HG02852 (cell line): ENCODE measurements around the gene TGFBR3.
"Not testable (repeated sequence)": the region's sequence is repeated elsewhere in the genome, so short reads cannot be mapped to it uniquely, and the experiment has no call there.

Experiments
- ATAC-seq: cut with Tn5 transposase; IDR thresholded peaks from one replicate; pipeline ENCODE4 v1.9.1; 2021; ENCODE audit warnings: mild to moderate bottlenecking, moderate library complexity; ENCODE audit not compliant: unreplicated experiment

TGFBR3 gene

DNA sequence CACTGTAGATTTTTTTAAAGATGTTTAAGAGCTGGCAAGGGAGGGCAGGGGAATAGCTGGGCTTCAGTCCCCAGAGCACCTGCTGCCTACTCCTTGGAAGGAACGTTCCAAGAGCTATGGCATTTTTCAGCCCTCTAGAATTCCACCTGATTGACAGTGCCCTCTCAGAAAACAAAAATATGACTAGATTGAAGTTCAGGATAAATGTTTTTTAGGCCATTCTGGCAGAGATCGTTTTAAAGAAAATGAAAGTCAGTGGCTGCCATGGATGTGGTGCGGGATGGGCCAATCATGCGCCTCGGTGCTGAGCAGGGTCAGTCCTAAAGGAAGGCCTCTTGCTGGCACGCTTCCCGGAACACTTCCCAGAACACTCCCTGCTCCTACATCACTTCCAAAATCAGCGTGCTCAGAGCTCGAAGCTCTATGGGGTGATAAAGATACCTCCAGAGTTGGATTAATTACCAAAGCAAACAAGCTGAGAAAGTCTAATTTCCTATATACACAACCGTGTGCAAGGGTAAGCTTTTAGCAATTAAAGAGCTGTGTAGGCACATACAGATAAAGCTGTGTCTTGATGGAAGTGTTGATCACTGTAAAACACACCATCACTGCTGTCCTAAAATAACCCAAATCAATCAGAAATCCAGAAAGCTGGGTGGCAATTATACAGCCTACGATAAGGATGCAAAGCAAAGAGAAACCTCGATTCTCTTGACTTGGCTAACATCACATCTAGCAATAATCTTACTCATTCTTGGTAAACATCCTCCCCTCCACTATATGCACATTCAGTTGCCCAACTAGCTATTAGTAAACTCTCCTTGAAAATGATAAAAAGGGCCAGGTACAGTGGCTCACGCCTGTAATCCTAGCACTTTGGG, 34.6 kb downstream of the TGFBR3 start:
- no peak for ATAC-seq

GRCh38 chr1:91850708-91851107, 35.2 kb downstream of the TGFBR3 start:
- no peak for ATAC-seq

GRCh38 chr1:91847851-91848250, 38.1 kb downstream of the TGFBR3 start:
- ATAC-seq, result no peak

- no peak for ATAC-seq
Measured at GRCh38 chr1:91846639-91847013, 39.3 kb downstream of the TGFBR3 start.

DNA sequence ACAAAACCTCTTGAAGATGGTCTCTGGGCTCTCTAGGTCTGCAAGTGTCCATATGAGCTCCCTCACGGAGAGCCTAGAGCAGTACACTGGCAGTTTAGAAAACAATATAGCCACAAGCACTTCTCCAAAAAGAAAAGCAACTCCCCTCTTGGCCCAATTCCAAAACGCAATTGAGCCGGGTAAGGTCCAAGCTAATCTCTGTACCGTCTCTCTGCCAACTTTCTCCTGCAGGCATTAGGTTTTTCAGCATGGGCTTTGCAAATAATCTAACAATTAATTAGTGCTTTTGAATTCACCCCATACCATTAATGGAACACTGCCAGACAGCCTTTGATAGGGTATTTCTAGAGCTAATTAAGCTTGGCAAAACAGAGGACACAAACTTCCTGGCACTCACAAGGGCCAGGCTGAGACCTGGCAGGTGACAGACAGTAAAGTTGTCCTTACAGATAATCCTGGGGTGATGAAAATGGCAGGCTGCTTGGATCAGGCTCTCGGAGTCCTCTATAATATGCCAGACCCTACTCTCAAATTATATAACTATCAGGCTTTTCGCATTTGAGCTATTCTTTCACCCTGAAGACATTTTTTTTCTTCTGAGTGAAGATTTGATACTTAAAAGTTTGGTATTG, 39.8 kb downstream of the TGFBR3 start:
- no peak for ATAC-seq

DNA sequence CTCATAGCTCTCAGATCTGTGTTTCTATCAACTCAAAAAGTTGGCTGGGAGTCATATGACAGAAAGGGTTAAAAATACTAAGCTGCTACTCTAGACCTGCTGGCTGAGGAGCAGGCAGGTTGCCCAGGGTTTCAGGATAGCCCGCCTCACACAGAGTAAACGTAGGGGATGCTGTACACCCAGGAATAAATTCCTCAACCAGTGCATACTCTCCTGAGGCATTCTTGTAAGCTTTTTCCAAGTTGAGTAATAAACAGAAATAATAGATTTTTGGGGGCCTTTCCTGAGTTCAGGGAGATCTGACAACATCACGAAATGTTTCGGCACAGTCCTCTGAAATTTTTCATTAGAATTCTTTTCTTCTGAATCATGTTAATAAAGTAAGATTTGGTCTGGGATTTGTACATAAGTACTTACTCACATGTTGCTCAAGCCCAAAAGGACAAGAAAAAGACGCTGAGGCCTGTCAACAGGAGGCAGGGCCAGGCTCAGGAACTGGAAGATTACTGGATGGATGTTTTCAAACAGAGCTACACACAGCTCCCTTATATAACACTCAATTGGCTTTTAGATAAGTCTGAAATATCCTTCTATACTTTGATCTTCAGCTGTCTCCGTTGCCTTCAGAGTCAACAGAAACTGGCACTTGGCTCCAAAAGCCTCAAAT, 41.0 kb downstream of the TGFBR3 start:
- ATAC-seq, result no peak

DNA sequence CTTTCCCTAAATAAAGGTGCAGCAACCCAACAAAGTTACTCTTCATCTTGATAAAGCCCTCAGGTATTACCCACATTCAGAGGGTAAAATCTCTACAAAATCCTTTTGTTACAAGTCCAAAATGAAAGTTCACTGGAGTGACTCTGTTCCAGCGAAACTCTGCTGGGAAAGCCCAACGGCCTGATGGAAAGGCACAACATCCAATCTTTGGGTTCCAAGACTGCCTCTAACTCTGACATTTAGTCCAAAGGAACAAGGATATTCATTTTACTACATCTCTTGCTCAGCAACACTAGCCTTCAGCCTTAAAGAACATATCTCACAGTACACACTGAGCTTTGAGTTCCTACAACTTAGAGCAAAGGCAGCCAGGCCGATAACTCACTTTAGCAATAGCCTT, 42.1 kb downstream of the TGFBR3 start:
- ATAC-seq, result no peak

- no peak for ATAC-seq
Measured at GRCh38 chr1:91842563-91842962, 43.4 kb downstream of the TGFBR3 start.

GRCh38 chr1:91842056-91842455, 43.9 kb downstream of the TGFBR3 start:
- ATAC-seq, result no peak

GRCh38 chr1:91840276-91840675, 45.7 kb downstream of the TGFBR3 start:
- not testable (repeated sequence) for ATAC-seq

DNA sequence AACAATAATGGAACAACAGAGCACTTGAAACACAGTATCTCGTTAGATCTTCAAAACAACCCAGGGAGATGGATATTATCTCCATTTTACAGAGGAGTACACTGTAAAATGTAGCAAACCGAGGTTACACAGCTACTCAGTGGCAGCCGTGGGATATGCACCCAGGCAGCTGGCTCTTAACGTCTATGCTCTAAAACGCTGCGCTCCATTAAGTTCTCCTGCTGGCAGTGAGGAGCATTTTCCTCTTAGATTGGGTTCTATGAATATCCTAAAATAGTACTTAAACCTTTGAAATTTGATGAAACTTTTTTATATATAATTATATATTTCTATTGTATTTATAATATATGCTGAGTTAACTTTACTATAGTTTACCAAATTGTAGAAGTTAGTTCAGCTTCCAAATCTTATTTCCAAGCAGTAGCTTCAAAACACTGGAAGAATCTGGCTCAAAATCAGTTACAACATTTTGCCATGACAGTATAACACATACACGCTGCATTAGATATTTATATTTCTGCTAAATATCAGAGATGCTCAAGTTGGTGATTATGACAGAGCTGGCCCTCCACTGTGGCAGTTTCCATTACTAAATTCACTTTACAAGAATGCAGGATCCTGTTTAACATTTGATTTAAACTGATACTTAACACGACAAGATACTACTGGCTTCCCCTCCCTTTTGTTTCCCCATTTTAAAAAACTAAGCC, 49.5 kb downstream of the TGFBR3 start:
- no peak for ATAC-seq

GRCh38 chr1:91835087-91835521, 50.8 kb downstream of the TGFBR3 start:
- no peak for ATAC-seq

GRCh38 chr1:91834549-91834948, 51.4 kb downstream of the TGFBR3 start:
- ATAC-seq, result not testable (repeated sequence)

GRCh38 chr1:91833946-91834345, 52.0 kb downstream of the TGFBR3 start:
- no peak for ATAC-seq

DNA sequence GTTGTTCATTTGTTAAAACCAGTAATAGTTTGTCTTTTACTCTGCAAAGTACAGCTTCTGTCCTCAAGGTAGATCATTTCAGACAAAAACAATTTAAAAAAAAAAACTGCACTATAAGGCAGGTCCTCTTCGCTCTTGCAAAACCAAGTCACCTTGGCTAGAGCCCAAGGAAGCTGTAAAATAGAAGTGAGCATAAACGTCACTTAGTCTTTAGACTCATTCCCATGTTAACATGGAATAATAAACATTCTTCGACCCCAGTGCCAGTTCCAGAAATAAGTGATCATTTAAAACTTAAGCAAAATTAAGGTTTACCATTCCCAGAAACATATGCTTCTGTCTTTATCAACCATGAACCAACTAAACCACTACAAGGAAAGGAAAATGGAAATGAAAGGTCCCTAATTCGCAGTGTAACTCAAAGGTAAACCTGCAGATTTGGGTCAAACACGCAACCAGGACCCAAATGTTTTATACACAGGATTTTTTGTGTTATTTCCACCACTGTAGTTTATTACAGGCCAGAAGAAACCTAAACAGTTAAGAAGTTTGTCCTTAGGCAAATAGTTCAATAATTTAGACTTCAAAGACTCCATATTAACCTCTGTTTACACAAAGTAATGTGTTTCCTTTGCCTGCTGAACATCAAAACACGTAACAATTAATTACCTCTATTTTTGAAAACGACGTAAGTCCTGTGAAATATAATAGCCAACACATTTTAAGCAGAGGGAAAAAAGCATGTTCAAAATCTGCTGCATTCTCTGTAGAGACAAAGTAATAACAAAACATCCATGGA, 54.6 kb downstream of the TGFBR3 start:
- ATAC-seq, result no peak

DNA sequence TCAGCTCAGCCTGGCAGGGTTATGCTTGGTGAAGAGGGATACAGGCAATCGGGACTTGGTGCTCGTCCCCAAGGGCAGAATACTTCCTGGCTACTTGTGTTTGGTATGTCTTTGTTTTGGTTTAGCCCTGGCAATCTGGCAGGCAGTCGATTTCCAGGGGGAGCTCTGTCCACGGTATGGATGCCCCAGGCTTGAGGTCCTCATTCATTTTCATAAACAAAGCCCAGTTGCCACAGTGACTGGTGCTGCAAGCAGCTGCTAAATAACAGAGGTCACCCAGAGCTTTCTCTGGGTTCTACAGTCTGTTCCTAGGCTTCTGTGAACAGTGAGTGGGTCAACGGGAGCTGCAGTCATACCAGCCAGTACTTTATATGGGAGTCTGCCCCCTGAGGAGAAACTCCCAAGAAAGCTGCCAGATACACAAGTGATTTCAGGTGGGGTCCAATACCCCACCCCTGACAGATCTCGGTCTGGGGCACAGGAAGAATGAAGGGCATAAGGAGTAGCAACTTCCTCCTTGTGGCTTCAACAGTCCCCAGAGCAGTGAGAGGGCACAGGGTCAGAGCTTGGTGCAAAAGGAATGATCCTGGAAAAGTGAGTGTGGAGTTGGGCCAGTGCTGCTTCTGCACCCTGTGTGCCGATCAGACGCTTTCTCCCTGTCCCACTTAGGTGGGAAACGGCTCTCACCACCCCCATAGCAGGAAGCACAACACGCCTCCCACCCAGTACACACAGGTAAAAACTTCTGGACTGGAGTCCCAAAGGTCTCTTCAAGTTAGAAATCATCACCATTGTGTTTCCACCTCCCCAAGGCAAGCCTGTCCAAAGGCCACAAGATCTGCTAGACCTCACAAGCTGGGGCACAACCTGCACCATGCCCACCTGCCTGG, 55.5 kb downstream of the TGFBR3 start:
- ATAC-seq, result no peak

GRCh38 chr1:91829293-91830153, 56.4 kb downstream of the TGFBR3 start:
- ATAC-seq, result no peak

GRCh38 chr1:91828583-91829281, 57.2 kb downstream of the TGFBR3 start:
- ATAC-seq, result no peak
